Epithelial cell of esophagus (primary cell): ENCODE data around the gene CROCC2.

Source experiments
- DNase-seq: peaks from one replicate; pipeline ENCODE4 v3.0.0; 2010; ENCODE audit warnings: low read depth
- H3K4me3 ChIP-seq: 2 replicates; pipeline ENCODE4 v1.5.1; 2011; ENCODE audit warnings: mild to moderate bottlenecking, low read length, control low read depth
- CTCF ChIP-seq: IDR thresholded peaks from 2 replicates; pipeline ENCODE4 v1.5.1; 2011; ENCODE audit warnings: low read depth, mild to moderate bottlenecking, low read length, control low read depth, inconsistent platforms; ENCODE audit not compliant: insufficient read depth; ENCODE audit errors: missing control alignments

CROCC2 gene

GRCh38 chr2:240961910-240962299 lies 55.8 kb downstream of the CROCC2 start:
- H3K4me3 ChIP-seq, result no peak overlapping the region
- no peak for DNase-seq
- TF ChIP-seq CTCF, result no peak

DNA sequence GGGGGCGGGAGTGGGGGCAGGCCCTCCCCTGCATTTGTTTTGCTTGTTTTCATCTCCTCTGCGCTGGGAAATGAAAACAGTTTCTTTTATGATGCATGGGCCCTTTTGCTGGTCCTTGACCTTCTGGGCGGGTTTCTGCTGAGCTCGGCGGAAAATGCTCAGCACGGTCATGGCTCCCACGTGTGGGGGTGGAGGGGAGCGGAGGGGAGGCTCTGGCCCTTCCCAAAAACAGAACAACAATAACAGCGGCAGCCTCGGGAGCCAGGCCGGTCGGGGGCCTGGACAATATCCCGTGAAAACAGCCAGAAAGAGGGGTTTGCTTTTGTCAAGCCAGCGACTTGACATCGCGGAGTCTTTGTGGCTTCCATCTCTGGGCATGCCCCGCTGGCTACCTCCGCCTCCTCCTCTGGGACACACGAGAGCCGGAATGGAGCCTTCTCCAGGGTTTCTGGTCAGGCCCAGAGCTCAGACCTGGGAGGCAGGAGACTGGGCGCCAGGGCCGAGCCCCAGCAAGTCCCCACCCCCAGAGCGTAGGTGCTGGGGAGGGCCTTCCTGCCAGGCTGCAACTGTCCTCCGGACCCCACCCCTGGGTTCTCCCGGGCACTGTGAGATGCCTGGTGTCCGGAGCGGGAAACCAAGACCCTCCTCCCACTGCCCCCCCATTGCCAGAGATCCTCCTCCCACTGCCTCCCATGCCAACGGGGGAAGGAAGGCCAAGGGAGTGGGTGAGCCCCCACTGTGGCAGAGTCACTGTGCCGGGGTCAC lies 56.3 kb downstream of the CROCC2 start:
- TF ChIP-seq CTCF, result no peak
- no peak overlapping the region for H3K4me3 ChIP-seq
- DNase-seq, result no peak

GRCh38 chr2:240963065-240963867 lies 57.1 kb downstream of the CROCC2 start:
- no peak for DNase-seq
- no peak for TF ChIP-seq CTCF
- no peak overlapping the region for H3K4me3 ChIP-seq

DNA sequence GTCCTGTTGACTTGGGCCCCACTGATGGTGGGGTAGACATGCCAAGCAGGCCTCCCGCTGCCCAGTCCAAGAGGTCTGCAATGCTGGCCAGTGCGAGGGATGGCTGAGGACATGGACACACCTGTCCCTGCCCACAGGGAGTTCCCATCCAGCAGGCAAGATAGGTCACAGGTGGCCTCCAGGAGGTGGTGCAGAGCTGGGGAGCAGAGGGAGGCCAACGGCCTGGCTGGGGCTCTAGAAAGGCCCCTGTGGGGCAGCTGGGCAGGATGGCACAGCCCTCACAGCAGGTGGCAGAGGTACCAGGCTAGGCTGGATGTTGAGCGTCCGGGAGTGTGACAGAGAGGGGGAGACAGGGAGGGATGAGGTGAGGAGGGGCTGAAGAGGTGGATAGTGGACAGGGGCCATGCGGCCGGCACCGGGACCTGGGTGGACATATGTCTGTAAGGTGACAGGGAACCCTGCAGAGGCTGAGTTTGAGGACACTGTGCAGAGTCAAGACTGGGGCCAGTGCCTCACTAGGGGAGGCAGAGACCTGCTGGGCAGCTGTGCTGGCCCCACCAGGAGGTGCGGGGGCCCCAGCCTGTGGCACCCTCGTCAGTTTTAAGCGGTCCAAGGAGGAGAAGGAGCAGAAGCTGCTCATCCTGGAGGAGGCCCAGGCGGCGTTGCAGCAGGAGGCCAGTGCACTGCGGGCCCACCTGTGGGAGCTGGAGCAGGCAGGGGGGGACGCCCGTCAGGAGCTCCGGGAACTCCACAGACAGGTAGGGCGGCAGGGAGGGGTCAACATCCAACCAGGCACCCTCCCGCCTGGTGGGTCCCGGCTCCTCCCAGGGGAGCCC lies 58.0 kb downstream of the CROCC2 start:
- TF ChIP-seq CTCF, result no peak
- no peak for DNase-seq
- H3K4me3 ChIP-seq, result no peak overlapping the region

DNA sequence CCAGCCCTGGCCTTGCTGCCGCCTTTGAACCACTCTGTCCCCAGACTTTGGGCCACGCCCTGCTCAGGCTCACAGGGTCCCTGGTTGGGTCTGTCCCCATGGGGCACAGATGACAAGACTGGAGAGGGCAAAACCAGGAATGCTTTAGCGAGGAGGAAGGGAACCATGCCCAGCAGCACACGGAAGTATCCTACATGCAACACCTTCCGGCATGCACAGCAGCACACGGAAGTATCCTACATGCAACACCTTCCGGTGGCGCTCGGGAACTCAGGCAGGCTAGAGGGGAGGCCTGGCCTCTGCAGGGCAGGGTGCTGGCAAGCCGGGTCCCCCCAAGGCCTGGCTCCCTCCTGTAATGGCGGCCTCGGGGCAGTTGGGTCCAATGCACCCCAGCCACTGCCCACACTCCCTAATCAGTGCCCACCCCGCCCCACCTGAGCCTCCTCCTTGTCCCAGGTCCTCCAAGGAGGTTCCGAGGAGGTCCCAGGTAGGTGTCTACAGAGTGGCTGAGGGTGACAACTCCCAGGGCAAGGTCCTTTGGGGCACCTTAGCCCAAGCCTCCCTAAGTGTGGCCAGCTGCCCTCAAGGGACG lies 58.7 kb downstream of the CROCC2 start:
- no peak for DNase-seq
- H3K4me3 ChIP-seq, result no peak overlapping the region
- TF ChIP-seq CTCF, result no peak

DNA sequence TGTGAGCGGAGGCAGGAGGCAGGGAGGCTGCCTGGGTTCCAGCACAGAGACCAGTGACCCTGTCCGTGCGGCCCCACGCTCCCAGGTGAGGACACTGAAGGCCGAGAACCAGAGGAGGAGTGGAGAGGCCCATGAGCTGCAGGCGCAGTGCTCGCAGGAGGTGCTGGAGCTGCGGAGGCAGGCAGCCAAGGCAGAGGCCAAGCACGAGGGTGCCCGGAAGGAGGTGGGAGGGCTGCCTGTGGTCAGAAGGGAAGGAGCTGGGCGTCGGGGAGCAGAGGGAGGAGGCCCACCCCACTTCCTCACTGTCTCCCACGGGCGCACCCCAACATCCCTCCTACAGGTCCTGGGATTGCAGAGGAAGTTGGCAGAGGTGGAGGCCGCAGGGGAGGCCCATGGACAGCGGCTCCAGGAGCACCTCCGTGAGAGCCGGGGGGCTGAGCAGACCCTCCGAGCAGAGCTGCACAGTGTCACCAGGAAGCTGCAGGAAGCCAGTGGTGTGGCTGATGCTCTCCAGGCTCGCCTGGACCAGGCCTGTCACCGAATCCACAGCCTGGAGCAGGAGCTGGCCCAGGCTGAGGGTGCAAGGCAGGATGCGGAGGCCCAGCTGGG lies 59.3 kb downstream of the CROCC2 start:
- TF ChIP-seq CTCF, result no peak
- H3K4me3 ChIP-seq, result no peak overlapping the region

More for the DNA sequence above, 59.3 kb downstream of the CROCC2 start:
- no peak for DNase-seq
